Fibroblast of the aortic adventitia (primary cell): Measurements from ENCODE around the gene ANKMY1. TPM values are rescaled to one million over a fixed set of nuclear protein-coding genes. Genes with fewer than 3 reads are reported as not detected.
A peak's percentile ranks its signal among the peaks of the same experiment; 100 is the strongest.

Experiments
- DNase-seq: peaks from one replicate; pipeline ENCODE4 v3.0.0-alpha.2; 2010; ENCODE audit warnings: low read depth
- H3K4me3 ChIP-seq: 2 replicates; pipeline ENCODE4 v1.5.1; 2011; ENCODE audit warnings: low read depth, mild to moderate bottlenecking, control low read depth, low read length, moderate library complexity
- CTCF ChIP-seq: IDR thresholded peaks from 2 replicates; pipeline ENCODE4 v1.5.1; 2011; ENCODE audit warnings: mild to moderate bottlenecking, low read length, control low read depth, inconsistent platforms; ENCODE audit not compliant: insufficient read depth
- total RNA-seq: library from RNA; depleted of rRNA; stranded (reverse); fragments of >200 nt; gene quantifications from 2 replicates; pipeline ENCODE4 v1.2.3, GENCODE V29; 2012; ENCODE audit warnings: low replicate concordance

ANKMY1 gene
- total RNA-seq, 1 donor, result 11.0 TPM

- peak; percentile 15 for DNase-seq
- H3K4me3 ChIP-seq, result peak overlapping the region; percentile 75
Measured at GRCh38 chr2:240435948-240436682, 121.7 kb downstream of the ANKMY1 start.

GRCh38 chr2:240435457-240435947, 122.3 kb downstream of the ANKMY1 start, which contains the start of gene GPC1:
GPC1 (plus strand) TSS chr2:240435663; CDS start chr2:240435919, 256 bp downstream.
- DNase-seq, result peak; percentile 69
- no peak for TF ChIP-seq CTCF
- H3K4me3 ChIP-seq, result peak within 1 kb of the TSS; percentile 75

More at GRCh38 chr2:240435948-240436682, 121.7 kb downstream of the ANKMY1 start:
- TF ChIP-seq CTCF, result no peak

GRCh38 chr2:240434728-240435456, 122.9 kb downstream of the ANKMY1 start:
- TF ChIP-seq CTCF, result no peak
- H3K4me3 ChIP-seq, result peak overlapping the region; percentile 70
- DNase-seq, result peak; percentile 88

GRCh38 chr2:240433973-240434727, 123.6 kb downstream of the ANKMY1 start:
- peak overlapping the region; percentile 70 for H3K4me3 ChIP-seq
- peak; percentile 95 for DNase-seq
- no peak for TF ChIP-seq CTCF

- no peak for TF ChIP-seq CTCF
- DNase-seq, result no peak
- no peak overlapping the region for H3K4me3 ChIP-seq
Measured at GRCh38 chr2:240432820-240433801, 124.7 kb downstream of the ANKMY1 start.
